ENCODE data around the gene ZNF766. TPM values are rescaled to one million over a fixed set of nuclear protein-coding genes. Genes with fewer than 3 reads are reported as not detected.
A peak's percentile ranks its signal among the peaks of the same experiment; 100 is the strongest.
"Not testable (repeated sequence)": the region's sequence is repeated elsewhere in the genome, so short reads cannot be mapped to it uniquely, and the experiment has no call there.

The ZNF766 gene
- total RNA-seq, 1 experiment from 2014 or later, result 32.9 TPM

DNA sequence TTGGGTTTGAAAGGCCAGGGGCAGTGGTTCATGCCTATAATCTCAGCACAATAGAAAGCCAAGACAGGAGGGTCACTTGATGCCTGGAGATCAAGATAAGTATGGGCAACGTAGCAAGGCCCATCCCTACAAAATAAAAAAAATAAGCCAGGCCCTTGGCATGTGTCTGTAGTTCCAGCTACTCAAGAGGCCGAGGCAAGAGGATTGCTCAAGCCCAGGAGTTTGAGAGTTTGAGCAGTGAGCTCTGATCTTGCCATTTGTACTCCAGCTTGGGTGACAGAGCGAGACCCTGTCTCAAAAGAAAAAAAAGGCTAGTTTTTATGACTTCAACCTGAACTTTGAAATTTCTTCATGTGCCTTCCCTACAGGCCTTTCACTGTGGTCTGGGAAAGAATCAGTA, 22.4 kb downstream of the ZNF766 start (continued):
- TF ChIP-seq TEAD1 (CRISPR knock-in tag; IDR thresholded peaks at IDR 0.05) (no peak), RELA (CRISPR knock-in tag; IDR thresholded peaks at IDR 0.05; ENCODE audit: borderline replicate concordance) (no peak), MYBL2 (CRISPR knock-in tag; IDR thresholded peaks at IDR 0.05) (no peak), ZNF671 (CRISPR knock-in tag; IDR thresholded peaks at IDR 0.05) (no peak)
- TF ChIP-seq, protein P1, sequence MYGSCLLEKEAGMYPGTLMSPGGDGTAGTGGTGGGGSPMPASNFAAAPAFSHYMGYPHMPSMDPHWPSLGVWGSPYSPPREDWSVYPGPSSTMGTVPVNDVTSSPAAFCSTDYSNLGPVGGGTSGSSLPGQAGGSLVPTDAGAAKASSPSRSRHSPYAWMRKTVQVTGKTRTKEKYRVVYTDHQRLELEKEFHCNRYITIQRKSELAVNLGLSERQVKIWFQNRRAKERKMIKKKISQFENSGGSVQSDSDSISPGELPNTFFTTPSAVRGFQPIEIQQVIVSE (CRISPR knock-in tag; IDR thresholded peaks at IDR 0.05; ENCODE audit: borderline replicate concordance), result no peak
- TF ChIP-seq, protein P2, sequence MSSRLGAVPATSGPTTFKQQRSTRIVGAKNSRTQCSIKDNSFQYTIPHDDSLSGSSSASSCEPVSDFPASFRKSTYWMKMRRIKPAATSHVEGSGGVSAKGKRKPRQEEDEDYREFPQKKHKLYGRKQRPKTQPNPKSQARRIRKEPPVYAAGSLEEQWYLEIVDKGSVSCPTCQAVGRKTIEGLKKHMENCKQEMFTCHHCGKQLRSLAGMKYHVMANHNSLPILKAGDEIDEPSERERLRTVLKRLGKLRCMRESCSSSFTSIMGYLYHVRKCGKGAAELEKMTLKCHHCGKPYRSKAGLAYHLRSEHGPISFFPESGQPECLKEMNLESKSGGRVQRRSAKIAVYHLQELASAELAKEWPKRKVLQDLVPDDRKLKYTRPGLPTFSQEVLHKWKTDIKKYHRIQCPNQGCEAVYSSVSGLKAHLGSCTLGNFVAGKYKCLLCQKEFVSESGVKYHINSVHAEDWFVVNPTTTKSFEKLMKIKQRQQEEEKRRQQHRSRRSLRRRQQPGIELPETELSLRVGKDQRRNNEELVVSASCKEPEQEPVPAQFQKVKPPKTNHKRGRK (CRISPR knock-in tag; IDR thresholded peaks at IDR 0.05; ENCODE audit: borderline replicate concordance), result no peak

DNA sequence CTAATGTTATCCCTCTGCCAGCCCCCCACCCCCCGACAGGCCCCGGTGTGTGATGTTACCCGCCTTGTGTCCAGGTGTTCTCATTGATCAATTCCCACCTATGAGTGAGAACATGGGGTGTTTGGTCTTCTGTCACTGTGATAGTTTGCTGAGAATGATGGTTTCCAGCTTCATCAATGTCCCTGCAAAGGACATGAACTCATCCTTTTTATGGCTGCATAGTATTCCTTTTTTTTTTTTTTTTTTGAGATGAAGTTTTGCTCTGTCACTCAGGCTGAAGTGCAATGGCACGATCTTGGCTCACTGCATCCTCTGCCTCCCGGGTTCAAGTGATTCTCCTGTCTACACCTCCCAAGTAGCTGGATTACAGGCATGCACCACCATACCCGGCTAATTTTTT, 23.6 kb downstream of the ZNF766 start:
- peaks cover 39% of the 10 kb centered on the region for H3K36me3 Mint-ChIP-seq
- H3K9me3 Mint-ChIP-seq; ATAC-seq; H3K27ac Mint-ChIP-seq; POLR2A ChIA-PET; H3K4me1 Mint-ChIP-seq; H3K4me3 Mint-ChIP-seq; CTCF ChIA-PET; H3K27me3 Mint-ChIP-seq (ENCODE audit: low read depth); DNase-seq (ENCODE audit: low spot score): not testable (repeated sequence)

DNA sequence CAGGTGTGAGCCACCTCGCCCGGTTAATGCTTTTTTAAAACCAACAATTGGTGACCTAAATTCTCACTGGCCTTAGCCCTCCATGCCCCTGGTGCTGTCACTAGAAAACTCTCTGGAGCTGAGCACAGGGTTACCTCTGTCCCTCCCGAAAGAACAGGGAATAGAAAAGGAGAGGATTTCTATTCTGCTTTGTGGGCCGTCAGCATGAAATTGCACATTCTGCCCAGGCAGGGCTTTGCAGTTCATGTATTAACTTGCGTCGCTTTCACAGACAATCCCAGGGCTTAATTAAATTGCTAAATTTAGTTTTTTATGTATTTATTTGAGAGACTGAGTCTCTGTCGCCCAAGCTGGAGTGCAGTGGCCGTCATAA, 27.0 kb downstream of the ZNF766 start:
- no peaks in the 10 kb centered on the region for H3K27me3 Mint-ChIP-seq (ENCODE audit: low read depth)
- peaks cover 16% of the 10 kb centered on the region for H3K4me1 Mint-ChIP-seq
- CTCF ChIA-PET, result interaction anchor here (1.0 kb wide), 1 partner anchor 55 kb away, joined by 3 read pairs; no protein-coding TSS in a partner anchor
- POLR2A ChIA-PET, result interaction anchor here (0.9 kb wide), 1 partner anchor 107 kb away, joined by 4 read pairs; the partner anchor contains the start of gene PPP2R1A
- H3K9me3 Mint-ChIP-seq, result peaks cover 6% of the 10 kb centered on the region; the same call in 1 of the 2 replicates
- ATAC-seq (no peak), DNase-seq (ENCODE audit: low spot score) (no peak)
- H3K27ac Mint-ChIP-seq, result no peak overlapping the region
- peak overlapping the region; percentile 74 for H3K4me3 Mint-ChIP-seq
- peaks cover 33% of the 10 kb centered on the region for H3K36me3 Mint-ChIP-seq
- TF ChIP-seq, protein P3, sequence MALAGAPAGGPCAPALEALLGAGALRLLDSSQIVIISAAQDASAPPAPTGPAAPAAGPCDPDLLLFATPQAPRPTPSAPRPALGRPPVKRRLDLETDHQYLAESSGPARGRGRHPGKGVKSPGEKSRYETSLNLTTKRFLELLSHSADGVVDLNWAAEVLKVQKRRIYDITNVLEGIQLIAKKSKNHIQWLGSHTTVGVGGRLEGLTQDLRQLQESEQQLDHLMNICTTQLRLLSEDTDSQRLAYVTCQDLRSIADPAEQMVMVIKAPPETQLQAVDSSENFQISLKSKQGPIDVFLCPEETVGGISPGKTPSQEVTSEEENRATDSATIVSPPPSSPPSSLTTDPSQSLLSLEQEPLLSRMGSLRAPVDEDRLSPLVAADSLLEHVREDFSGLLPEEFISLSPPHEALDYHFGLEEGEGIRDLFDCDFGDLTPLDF (CRISPR knock-in tag; IDR thresholded peaks at IDR 0.05), result no peak
- TF ChIP-seq OVOL2 (CRISPR knock-in tag; IDR thresholded peaks at IDR 0.05; ENCODE audit: borderline replicate concordance) (no peak), ZNF416 (CRISPR knock-in tag; IDR thresholded peaks at IDR 0.05) (no peak)

DNA sequence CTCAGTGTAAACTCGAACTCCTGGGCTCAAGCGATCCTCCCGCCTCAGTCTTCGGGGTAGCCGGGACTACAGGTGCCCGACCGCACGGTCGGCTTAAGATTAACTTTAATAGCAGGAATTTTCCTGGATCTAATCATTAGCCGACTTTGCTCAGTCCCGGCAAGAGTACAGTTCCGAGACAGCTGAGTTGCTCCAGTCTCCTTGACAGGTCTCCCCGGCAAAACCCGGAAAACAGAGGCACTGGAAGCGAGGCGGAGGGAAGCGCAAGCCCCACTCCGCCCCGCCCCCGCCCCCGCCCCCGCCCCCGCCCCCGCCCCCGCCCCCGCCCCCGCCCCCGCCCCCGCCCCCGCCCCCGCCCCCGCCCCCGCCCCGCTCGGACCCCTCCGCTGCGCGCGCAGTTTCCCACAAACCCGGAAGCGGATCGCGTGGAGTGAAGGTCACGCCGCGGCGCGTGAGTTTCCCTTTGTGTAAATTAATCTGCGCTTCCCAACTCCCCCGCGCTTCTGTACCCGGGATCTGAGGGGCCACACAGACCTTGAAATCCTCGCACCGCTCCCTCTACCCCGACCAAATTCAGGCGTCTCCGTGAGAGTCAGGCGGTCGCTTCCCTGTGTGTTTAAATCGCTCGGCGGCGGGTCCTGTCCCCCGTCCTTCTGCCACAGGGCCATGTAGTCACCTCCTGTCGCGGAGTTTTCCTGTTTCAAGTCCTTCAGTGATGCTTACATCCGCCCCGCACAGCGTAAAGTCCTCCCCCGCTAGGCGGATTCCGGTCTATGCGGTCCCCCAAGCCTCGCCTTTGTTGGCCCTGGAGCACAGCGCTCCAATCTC, 27.6 kb downstream of the ZNF766 start, which contains the start of gene ZNF480:
ZNF480 (plus strand) TSS at position 397 of the 828 bp plus-strand sequence. CDS start 3,244 bp downstream, outside the sequence.
- POLR2A ChIA-PET, result no interaction called here
- DNase-seq (ENCODE audit: low spot score) (peak; percentile 70), ATAC-seq (peak; percentile 91)
- peaks cover 10% of the 10 kb centered on the region; the same call in 1 of the 2 replicates for H3K9me3 Mint-ChIP-seq
- peaks cover 16% of the 10 kb centered on the region for H3K4me1 Mint-ChIP-seq
- H3K27me3 Mint-ChIP-seq (ENCODE audit: low read depth), result no peaks in the 10 kb centered on the region
- peaks cover 38% of the 10 kb centered on the region for H3K36me3 Mint-ChIP-seq
- peak within 1 kb of the TSS; percentile 63 for H3K27ac Mint-ChIP-seq
- peak within 1 kb of the TSS; percentile 89 for H3K4me3 Mint-ChIP-seq
- CTCF ChIA-PET, result interaction anchor here (1.0 kb wide), 1 partner anchor 54 kb away, joined by 3 read pairs; no protein-coding TSS in a partner anchor
- TF ChIP-seq CREM (CRISPR knock-in tag; IDR thresholded peaks at IDR 0.05) (no peak), SMAD3 (CRISPR knock-in tag; IDR thresholded peaks at IDR 0.05; ENCODE audit: borderline replicate concordance) (0 out of 2 replicates have a peak, but pooled peaks have one; percentile 32), MYBL2 (CRISPR knock-in tag; IDR thresholded peaks at IDR 0.05) (0 out of 2 replicates have a peak, but pooled peaks have one; percentile 41), ZNF263 (CRISPR knock-in tag; IDR thresholded peaks at IDR 0.05; ENCODE audit: low read depth) (no peak), TEAD1 (CRISPR knock-in tag; IDR thresholded peaks at IDR 0.05) (no peak), SOX15 (CRISPR knock-in tag; IDR thresholded peaks at IDR 0.05) (no peak), ATF1 (CRISPR knock-in tag; IDR thresholded peaks at IDR 0.05) (no peak), IRF2 (CRISPR knock-in tag; IDR thresholded peaks at IDR 0.05; ENCODE audit: borderline replicate concordance, low read depth) (no peak), ZNF121 (CRISPR knock-in tag; IDR thresholded peaks at IDR 0.05) (no peak), ZNF317 (CRISPR knock-in tag; IDR thresholded peaks at IDR 0.05; ENCODE audit: borderline replicate concordance, low read depth) (no peak)
- TF ChIP-seq, protein P4, sequence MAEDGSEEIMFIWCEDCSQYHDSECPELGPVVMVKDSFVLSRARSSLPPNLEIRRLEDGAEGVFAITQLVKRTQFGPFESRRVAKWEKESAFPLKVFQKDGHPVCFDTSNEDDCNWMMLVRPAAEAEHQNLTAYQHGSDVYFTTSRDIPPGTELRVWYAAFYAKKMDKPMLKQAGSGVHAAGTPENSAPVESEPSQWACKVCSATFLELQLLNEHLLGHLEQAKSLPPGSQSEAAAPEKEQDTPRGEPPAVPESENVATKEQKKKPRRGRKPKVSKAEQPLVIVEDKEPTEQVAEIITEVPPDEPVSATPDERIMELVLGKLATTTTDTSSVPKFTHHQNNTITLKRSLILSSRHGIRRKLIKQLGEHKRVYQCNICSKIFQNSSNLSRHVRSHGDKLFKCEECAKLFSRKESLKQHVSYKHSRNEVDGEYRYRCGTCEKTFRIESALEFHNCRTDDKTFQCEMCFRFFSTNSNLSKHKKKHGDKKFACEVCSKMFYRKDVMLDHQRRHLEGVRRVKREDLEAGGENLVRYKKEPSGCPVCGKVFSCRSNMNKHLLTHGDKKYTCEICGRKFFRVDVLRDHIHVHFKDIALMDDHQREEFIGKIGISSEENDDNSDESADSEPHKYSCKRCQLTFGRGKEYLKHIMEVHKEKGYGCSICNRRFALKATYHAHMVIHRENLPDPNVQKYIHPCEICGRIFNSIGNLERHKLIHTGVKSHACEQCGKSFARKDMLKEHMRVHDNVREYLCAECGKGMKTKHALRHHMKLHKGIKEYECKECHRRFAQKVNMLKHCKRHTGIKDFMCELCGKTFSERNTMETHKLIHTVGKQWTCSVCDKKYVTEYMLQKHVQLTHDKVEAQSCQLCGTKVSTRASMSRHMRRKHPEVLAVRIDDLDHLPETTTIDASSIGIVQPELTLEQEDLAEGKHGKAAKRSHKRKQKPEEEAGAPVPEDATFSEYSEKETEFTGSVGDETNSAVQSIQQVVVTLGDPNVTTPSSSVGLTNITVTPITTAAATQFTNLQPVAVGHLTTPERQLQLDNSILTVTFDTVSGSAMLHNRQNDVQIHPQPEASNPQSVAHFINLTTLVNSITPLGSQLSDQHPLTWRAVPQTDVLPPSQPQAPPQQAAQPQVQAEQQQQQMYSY (CRISPR knock-in tag; IDR thresholded peaks at IDR 0.05), result peak; percentile 83
- TF ChIP-seq, protein P5, sequence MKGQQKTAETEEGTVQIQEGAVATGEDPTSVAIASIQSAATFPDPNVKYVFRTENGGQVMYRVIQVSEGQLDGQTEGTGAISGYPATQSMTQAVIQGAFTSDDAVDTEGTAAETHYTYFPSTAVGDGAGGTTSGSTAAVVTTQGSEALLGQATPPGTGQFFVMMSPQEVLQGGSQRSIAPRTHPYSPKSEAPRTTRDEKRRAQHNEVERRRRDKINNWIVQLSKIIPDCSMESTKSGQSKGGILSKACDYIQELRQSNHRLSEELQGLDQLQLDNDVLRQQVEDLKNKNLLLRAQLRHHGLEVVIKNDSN (CRISPR knock-in tag; IDR thresholded peaks at IDR 0.05), result no peak
- TF ChIP-seq, protein P6, sequence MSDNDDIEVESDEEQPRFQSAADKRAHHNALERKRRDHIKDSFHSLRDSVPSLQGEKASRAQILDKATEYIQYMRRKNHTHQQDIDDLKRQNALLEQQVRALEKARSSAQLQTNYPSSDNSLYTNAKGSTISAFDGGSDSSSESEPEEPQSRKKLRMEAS (CRISPR knock-in tag; IDR thresholded peaks at IDR 0.05), result 0 out of 2 replicates have a peak, but pooled peaks have one; percentile 25
